ENCODE results near the gene ATG16L1.

- TF ChIP-seq POLR2A (IDR thresholded peaks at IDR 0.05) = no peak
- no peak for TF ChIP-seq POLR2AphosphoS5 (IDR thresholded peaks at IDR 0.05)
These were observed 17.7 kb upstream of the ATG16L1 start for GRCh38 chr2:233233618-233234230.
